NT2/D1 (cell line): ENCODE data around the gene CAPN12.

Experiments used
- SUZ12 ChIP-seq: IDR thresholded peaks from 2 replicates; pipeline ENCODE4 v1.6.1; 2011; ENCODE audit not compliant: insufficient read length, insufficient read depth; ENCODE audit errors: extremely low read depth
- YY1 ChIP-seq: IDR thresholded peaks from 2 replicates; pipeline ENCODE4 v1.6.1; 2011; ENCODE audit not compliant: insufficient read length, insufficient read depth
- ZNF274 ChIP-seq: IDR thresholded peaks from 2 replicates; pipeline ENCODE4 v1.6.1; 2011; ENCODE audit warnings: mild to moderate bottlenecking, low read depth, low read length

DNA sequence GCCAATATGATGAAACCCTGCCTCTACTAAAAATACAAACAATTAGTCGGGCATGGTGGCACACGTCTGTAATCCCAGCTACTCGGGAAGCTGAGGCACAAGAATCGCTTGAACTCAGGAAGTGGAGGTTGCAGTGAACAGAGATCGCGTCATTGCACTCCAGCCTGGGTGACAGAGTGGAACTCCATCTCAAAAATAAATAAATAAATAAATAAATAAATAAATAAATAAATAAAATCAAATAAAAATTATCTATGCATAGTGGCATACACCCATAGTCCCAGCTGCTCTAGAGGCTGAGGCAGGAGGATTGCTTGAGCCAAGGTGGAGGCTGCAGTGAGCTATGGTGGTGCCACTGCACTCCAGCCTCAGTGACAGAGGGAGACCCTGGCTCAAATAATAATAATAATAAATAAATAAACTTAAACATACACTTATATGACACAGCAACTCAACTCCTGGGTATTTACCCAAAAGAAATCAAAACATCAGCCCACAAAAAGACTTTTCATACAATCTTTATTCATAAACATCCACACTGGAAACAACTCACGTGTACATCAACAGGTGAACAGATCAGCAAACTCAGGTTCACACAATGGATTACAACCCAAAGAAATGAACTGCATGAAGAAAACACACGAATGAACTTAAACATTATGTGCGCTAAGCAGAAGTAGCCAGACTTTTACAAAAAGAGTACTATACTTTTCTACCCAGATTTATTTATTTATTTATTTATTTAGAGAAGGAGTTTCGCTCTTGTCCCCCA, 22.2 kb upstream of the CAPN12 start:
- TF ChIP-seq YY1: no peak
- TF ChIP-seq SUZ12: no peak
- TF ChIP-seq ZNF274: no peak
